ENCODE data around the gene SMIM44.

DNA sequence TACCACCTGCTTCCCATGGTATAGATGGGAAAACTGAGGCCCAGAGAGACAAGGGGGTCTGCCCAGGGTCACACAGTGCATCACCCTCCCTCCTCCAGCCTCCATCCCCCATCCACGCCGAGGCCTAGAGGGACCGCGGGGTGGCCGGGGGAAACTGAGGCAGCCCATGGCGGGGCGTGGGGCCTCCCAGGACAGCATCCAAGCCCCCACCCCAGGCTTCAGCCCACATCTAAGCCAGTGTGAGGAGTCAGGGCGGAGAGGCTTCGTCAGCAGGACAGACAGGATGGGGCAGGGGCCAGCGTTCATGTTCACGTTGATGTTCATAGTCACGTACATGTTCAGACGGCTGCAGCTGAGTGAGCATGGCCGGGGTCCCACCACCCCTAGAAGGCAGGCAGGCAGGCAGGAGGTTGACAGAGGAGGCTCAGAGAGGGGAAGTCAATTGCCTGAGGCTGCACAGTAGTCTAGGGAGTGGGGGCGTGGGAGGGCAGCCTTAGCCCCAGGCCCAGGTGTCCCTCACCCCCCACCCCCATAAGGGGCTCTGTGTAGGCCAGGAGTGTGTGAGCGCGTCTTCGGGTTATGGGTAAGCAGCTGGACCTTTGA, 26.2 kb downstream of the SMIM44 start:
- TF ChIP-seq, protein P1, sequence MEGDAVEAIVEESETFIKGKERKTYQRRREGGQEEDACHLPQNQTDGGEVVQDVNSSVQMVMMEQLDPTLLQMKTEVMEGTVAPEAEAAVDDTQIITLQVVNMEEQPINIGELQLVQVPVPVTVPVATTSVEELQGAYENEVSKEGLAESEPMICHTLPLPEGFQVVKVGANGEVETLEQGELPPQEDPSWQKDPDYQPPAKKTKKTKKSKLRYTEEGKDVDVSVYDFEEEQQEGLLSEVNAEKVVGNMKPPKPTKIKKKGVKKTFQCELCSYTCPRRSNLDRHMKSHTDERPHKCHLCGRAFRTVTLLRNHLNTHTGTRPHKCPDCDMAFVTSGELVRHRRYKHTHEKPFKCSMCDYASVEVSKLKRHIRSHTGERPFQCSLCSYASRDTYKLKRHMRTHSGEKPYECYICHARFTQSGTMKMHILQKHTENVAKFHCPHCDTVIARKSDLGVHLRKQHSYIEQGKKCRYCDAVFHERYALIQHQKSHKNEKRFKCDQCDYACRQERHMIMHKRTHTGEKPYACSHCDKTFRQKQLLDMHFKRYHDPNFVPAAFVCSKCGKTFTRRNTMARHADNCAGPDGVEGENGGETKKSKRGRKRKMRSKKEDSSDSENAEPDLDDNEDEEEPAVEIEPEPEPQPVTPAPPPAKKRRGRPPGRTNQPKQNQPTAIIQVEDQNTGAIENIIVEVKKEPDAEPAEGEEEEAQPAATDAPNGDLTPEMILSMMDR (conservative IDR thresholded peaks at IDR 0.05 in 1 of 2, IDR thresholded peaks at IDR 0.05 in 1 of 2; ENCODE audit: low read depth in 1 of 2, low read length in 2 of 2), result no peak
- no peak for TF ChIP-seq EZH2 (IDR thresholded peaks at IDR 0.05; ENCODE audit: low read length, missing control alignments)
